Panc1 (cell line): ENCODE data around the gene RAI1.

Source experiments
- POLR2AphosphoS5 ChIP-seq: IDR thresholded peaks from 2 replicates; pipeline ENCODE4 v1.6.1; 2012; ENCODE audit warnings: mild to moderate bottlenecking, low read depth, low read length, moderate library complexity
- SIN3A ChIP-seq: IDR thresholded peaks from 2 replicates; pipeline ENCODE4 v1.6.1; 2012; ENCODE audit warnings: low read depth, mild to moderate bottlenecking, low read length, moderate library complexity, borderline replicate concordance; ENCODE audit not compliant: insufficient read depth
- TCF7L2 ChIP-seq: IDR thresholded peaks from 2 replicates; pipeline ENCODE4 v1.6.1; 2011; ENCODE audit warnings: mild to moderate bottlenecking, low read depth, low read length, inconsistent platforms
- TF ChIP-seq, protein P1 (sequence below): fragments of 450-650 bp; IDR thresholded peaks from 2 replicates; pipeline ENCODE4 v1.5.1; 2017; ENCODE audit warnings: mild to moderate bottlenecking
- TF ChIP-seq, protein P2 (sequence below), 2 experiments: IDR thresholded peaks; 2 replicates each; pipeline ENCODE4 v1.6.1; 2011 to 2012; ENCODE audit warnings: low read depth in 2 of 2, control low read depth in 1 of 2, low read length in 1 of 2, mild to moderate bottlenecking in 1 of 2, moderate library complexity in 1 of 2; ENCODE audit not compliant: insufficient read depth in 1 of 2

DNA sequence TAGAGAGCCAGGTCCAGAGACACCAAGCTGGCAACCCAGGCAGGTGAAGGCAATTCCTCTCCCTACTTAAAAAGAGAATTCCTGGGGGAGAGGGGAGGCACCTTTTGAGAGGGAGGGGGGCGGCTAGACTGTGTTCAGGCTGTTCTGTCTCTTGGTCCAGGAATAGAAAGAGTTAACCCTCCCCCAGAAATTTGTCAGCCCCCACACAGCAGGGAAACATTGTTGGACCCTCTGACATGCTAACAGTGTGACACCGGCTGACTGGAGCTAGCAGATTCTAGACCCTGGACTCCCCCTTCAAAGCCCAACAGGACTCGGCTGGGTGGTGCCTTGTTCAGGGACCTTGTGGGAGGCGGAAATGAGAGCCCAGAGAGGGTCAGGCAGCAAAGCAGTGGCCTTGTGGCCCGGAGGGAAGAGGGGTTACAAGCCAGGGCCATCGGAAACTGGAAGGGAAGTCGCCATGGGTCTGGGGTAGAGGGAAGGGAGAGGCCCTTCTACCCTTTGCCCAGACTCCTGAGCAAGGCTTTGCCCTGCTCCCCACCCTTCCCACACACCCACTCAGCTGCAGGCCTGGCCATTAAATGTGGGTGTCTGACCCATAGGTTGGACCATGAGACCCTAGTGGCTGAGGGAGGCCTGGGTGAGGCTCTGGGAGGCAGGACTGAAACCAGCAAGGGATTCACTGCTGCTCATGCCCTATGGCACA lies 44.6 kb downstream of the RAI1 start:
- TF ChIP-seq, protein P1, sequence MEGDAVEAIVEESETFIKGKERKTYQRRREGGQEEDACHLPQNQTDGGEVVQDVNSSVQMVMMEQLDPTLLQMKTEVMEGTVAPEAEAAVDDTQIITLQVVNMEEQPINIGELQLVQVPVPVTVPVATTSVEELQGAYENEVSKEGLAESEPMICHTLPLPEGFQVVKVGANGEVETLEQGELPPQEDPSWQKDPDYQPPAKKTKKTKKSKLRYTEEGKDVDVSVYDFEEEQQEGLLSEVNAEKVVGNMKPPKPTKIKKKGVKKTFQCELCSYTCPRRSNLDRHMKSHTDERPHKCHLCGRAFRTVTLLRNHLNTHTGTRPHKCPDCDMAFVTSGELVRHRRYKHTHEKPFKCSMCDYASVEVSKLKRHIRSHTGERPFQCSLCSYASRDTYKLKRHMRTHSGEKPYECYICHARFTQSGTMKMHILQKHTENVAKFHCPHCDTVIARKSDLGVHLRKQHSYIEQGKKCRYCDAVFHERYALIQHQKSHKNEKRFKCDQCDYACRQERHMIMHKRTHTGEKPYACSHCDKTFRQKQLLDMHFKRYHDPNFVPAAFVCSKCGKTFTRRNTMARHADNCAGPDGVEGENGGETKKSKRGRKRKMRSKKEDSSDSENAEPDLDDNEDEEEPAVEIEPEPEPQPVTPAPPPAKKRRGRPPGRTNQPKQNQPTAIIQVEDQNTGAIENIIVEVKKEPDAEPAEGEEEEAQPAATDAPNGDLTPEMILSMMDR, result no peak
- TF ChIP-seq TCF7L2, result no peak
- no peak for TF ChIP-seq POLR2AphosphoS5
- no peak for TF ChIP-seq SIN3A
- TF ChIP-seq, protein P2, sequence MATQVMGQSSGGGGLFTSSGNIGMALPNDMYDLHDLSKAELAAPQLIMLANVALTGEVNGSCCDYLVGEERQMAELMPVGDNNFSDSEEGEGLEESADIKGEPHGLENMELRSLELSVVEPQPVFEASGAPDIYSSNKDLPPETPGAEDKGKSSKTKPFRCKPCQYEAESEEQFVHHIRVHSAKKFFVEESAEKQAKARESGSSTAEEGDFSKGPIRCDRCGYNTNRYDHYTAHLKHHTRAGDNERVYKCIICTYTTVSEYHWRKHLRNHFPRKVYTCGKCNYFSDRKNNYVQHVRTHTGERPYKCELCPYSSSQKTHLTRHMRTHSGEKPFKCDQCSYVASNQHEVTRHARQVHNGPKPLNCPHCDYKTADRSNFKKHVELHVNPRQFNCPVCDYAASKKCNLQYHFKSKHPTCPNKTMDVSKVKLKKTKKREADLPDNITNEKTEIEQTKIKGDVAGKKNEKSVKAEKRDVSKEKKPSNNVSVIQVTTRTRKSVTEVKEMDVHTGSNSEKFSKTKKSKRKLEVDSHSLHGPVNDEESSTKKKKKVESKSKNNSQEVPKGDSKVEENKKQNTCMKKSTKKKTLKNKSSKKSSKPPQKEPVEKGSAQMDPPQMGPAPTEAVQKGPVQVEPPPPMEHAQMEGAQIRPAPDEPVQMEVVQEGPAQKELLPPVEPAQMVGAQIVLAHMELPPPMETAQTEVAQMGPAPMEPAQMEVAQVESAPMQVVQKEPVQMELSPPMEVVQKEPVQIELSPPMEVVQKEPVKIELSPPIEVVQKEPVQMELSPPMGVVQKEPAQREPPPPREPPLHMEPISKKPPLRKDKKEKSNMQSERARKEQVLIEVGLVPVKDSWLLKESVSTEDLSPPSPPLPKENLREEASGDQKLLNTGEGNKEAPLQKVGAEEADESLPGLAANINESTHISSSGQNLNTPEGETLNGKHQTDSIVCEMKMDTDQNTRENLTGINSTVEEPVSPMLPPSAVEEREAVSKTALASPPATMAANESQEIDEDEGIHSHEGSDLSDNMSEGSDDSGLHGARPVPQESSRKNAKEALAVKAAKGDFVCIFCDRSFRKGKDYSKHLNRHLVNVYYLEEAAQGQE (IDR thresholded peaks at IDR 0.05; ENCODE audit: insufficient read depth in 1 of 2, low read depth in 2 of 2, low read length in 1 of 2), result no peak
